ENCODE data around the gene CACHD1. TPM values are rescaled to one million over a fixed set of nuclear protein-coding genes. Genes with fewer than 3 reads are reported as not detected.

CACHD1 gene
- 0.22 TPM for total RNA-seq
- polyA plus RNA-seq = under 1 TPM in 3 of 4 donors, not detected in 1; 0.24 to 0.46 (median 0.30) TPM

DNA sequence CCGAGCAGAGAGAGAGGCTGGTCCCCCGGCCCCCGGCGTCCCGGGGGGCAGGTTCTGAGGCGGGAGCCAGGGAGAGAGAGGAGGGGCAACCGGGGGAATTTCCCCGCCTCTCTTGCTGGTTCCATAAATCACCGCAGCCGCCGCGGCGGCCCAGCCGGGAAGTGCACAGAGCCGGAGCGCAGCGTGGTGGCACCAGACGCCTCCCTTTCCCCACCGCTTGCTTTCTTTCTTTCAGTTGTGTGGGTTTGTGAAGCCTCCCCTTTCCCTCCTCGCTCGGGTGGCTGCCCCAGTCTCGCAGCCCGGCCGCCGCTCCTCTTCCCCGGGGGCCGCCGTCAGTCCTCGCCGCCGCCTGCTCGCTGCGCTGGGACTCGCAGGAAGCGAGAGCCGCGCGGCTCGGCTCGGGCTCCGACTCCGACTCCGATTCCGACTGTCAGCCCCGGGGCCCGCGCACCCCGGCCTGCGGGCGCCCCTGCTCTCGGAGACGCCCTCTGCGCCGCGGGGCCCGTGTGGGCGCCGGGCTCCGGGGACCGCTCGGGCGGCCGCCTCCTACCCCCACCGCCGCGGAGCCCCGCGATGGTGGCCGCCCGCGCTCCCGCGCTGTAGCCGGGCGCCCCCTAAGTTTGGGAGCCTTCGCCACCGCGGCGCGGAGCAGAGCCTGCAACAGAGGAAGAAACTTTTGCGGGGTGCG lies at the start of gene CACHD1:
TSS of gene CACHD1 (plus strand) at position 153 of the 688 bp plus-strand sequence. CDS start 616 bp downstream, outside the sequence.
- H3K4me1 Mint-ChIP-seq = peaks cover 0 to 14% (median 3%) of the 10 kb centered on the region in 4 donors
- peaks cover 3% of the 10 kb centered on the region for H3K36me3 Mint-ChIP-seq
- ATAC-seq (ENCODE audit: low read depth in 2 of 2) (peak; percentile 51 to 56), DNase-seq (peak; percentile 23 to 51 (median 40))
- peaks cover 61% of the 10 kb centered on the region for H3K27me3 Mint-ChIP-seq
- Histone ChIP-seq H3K4me1 (ENCODE audit: control insufficient read depth, insufficient read depth, low read length, poor library complexity, severe bottlenecking) (peaks cover 10% of the 10 kb centered on the region), H3K27me3 (ENCODE audit: control insufficient read depth, insufficient read depth, low read length) (peaks cover 39% of the 10 kb centered on the region), H3K27ac (ENCODE audit: insufficient read depth, low read length, poor library complexity, severe bottlenecking) (no peak within 1 kb of the TSS), H3K9me3 (ENCODE audit: control insufficient read depth in 2 of 2, low read length in 2 of 2) (no peaks in the 10 kb centered on the region), H3K36me3 (ENCODE audit: control insufficient read depth, insufficient read depth, low read length) (no peaks in the 10 kb centered on the region), H3K4me3 (ENCODE audit: low read depth, low read length) (no peak within 1 kb of the TSS)
- H3K27ac Mint-ChIP-seq = peak within 1 kb of the TSS in 1 of 3 donors; percentile 32
- H3K4me3 Mint-ChIP-seq = peak within 1 kb of the TSS; percentile 33 to 91 (median 80)
- no peaks in the 10 kb centered on the region for H3K9me3 Mint-ChIP-seq

DNA sequence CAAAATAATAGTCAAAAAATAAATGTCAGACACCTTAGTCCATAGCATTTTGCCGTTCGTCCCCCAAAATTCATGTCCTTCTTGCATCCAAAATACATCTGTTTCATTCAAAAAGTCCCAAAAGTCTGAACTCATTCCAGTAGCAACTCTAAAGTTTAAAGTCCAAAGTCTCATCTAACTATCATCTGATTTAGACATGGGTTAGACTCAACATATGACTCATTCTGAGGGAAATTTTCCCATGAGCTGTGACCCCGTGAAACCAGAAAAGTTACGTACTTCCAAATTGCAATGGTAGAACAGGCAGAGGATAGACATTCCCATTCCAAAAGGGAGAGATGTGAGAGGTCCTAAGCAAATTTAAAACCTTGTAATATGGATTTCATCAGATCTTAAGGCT lies 48.6 kb upstream of the CACHD1 start:
- Mint-ChIP-seq H3K27ac (no peak overlapping the region), H3K4me1 (no peaks in the 10 kb centered on the region), H3K4me3 (no peak overlapping the region), H3K36me3 (no peaks in the 10 kb centered on the region), H3K27me3 (peaks cover 4% of the 10 kb centered on the region), H3K9me3 (peaks cover 0 to 2% (median 0%) of the 10 kb centered on the region in 7 donors)
- Histone ChIP-seq H3K4me3 (ENCODE audit: low read depth, low read length) (no peak overlapping the region), H3K4me1 (ENCODE audit: control insufficient read depth, insufficient read depth, low read length, poor library complexity, severe bottlenecking) (no peaks in the 10 kb centered on the region), H3K27me3 (ENCODE audit: control insufficient read depth, insufficient read depth, low read length) (peaks cover 2% of the 10 kb centered on the region), H3K27ac (ENCODE audit: insufficient read depth, low read length, poor library complexity, severe bottlenecking) (no peak overlapping the region), H3K9me3 (ENCODE audit: control insufficient read depth in 2 of 2, low read length in 2 of 2) (no peaks in the 10 kb centered on the region), H3K36me3 (ENCODE audit: control insufficient read depth, insufficient read depth, low read length) (no peaks in the 10 kb centered on the region)
- no peak for DNase-seq
- no peak for ATAC-seq (ENCODE audit: low read depth in 2 of 2)

DNA sequence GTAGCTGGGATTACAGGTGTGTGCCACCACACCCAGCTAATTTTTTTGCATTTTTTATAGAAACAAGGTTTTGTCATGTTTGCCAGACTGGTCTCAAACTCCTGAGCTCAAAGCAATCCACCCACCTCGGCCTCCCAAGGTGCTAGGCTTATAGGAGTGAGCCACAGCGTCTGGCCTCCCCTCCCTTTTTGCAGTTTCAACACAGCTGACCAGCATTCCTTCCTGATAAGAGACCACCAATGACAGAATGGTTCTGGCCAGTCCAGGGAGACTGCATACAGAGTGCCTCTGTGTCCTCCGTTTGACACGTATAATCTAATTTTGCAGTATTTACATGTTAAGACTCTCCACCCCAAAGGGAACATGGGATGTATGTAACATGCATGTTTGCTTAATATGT lies 46.4 kb upstream of the CACHD1 start:
- Mint-ChIP-seq H3K27ac (no peak overlapping the region), H3K4me3 (no peak overlapping the region), H3K9me3 (no peaks in the 10 kb centered on the region), H3K27me3 (peaks cover 4% of the 10 kb centered on the region), H3K4me1 (no peaks in the 10 kb centered on the region), H3K36me3 (no peaks in the 10 kb centered on the region)
- no peaks in the 10 kb centered on the region for H3K9me3 ChIP-seq (ENCODE audit: control insufficient read depth in 2 of 2, low read length in 2 of 2)
- ATAC-seq (ENCODE audit: low read depth in 2 of 2) = no peak
- DNase-seq = no peak
- H3K27me3 ChIP-seq (ENCODE audit: control insufficient read depth, insufficient read depth, low read length) = peaks cover 2% of the 10 kb centered on the region
- H3K27ac ChIP-seq (ENCODE audit: insufficient read depth, low read length, poor library complexity, severe bottlenecking) = no peak overlapping the region
- no peaks in the 10 kb centered on the region for H3K4me1 ChIP-seq (ENCODE audit: control insufficient read depth, insufficient read depth, low read length, poor library complexity, severe bottlenecking)
- no peaks in the 10 kb centered on the region for H3K36me3 ChIP-seq (ENCODE audit: control insufficient read depth, insufficient read depth, low read length)
- no peak overlapping the region for H3K4me3 ChIP-seq (ENCODE audit: low read depth, low read length)

DNA sequence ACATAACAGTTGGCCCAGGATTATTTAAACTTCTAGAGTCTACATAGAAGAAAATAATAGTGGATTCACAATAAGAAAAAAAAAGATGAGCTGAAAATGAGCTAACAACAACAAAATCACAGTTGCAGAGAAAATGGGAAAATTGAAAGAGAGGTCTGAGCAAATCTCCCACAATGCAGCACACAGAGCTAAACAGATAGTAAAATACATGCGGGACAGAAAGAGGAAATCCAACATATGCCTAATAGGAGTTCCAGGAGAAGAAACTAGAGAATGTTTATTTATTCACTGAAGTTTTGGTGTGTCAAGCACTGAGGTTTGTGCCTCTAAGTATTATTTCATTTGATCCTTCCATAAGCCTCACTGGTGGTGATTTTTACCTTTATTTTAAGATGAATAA lies 45.5 kb upstream of the CACHD1 start:
- Mint-ChIP-seq H3K4me1 (no peaks in the 10 kb centered on the region), H3K27me3 (no peaks in the 10 kb centered on the region), H3K27ac (no peak overlapping the region), H3K36me3 (no peaks in the 10 kb centered on the region), H3K9me3 (peaks cover 0 to 1% (median 0%) of the 10 kb centered on the region in 7 donors), H3K4me3 (no peak overlapping the region)
- H3K4me3 ChIP-seq (ENCODE audit: low read depth, low read length) = no peak overlapping the region
- H3K27me3 ChIP-seq (ENCODE audit: control insufficient read depth, insufficient read depth, low read length) = peaks cover 2% of the 10 kb centered on the region
- DNase-seq = no peak
- no peaks in the 10 kb centered on the region for H3K9me3 ChIP-seq (ENCODE audit: control insufficient read depth in 2 of 2, low read length in 2 of 2)
- H3K27ac ChIP-seq (ENCODE audit: insufficient read depth, low read length, poor library complexity, severe bottlenecking) = no peak overlapping the region
- no peaks in the 10 kb centered on the region for H3K36me3 ChIP-seq (ENCODE audit: control insufficient read depth, insufficient read depth, low read length)
- ATAC-seq (ENCODE audit: low read depth in 2 of 2) = no peak
- no peaks in the 10 kb centered on the region for H3K4me1 ChIP-seq (ENCODE audit: control insufficient read depth, insufficient read depth, low read length, poor library complexity, severe bottlenecking)

DNA sequence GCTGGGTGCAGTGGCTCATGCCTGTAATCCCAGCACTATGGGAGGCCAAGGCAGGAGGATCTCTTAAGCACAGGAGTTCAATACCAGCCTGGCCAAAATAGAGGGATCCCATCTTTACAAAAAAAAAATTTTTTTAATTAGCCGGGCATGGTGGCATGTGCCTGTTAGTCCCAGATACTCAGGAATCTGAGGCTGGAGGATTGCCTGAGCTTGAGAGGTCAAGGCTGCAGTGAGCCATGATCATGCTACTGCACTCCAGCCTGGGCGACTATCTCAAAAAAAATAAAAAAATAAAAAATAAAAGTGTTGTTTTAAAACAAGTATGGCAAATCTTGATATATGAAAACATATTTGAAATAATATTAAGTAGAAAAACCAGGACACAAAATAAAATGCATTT lies 44.4 kb upstream of the CACHD1 start:
- Mint-ChIP-seq H3K4me3 (no peak overlapping the region), H3K4me1 (no peaks in the 10 kb centered on the region), H3K36me3 (no peaks in the 10 kb centered on the region), H3K9me3 (peaks cover 0 to 2% (median 0%) of the 10 kb centered on the region in 7 donors), H3K27ac (no peak overlapping the region), H3K27me3 (no peaks in the 10 kb centered on the region)
- Histone ChIP-seq H3K4me1 (ENCODE audit: control insufficient read depth, insufficient read depth, low read length, poor library complexity, severe bottlenecking) (no peaks in the 10 kb centered on the region), H3K9me3 (ENCODE audit: control insufficient read depth in 2 of 2, low read length in 2 of 2) (no peaks in the 10 kb centered on the region), H3K4me3 (ENCODE audit: low read depth, low read length) (no peak overlapping the region), H3K27me3 (ENCODE audit: control insufficient read depth, insufficient read depth, low read length) (peaks cover 2% of the 10 kb centered on the region), H3K27ac (ENCODE audit: insufficient read depth, low read length, poor library complexity, severe bottlenecking) (no peak overlapping the region), H3K36me3 (ENCODE audit: control insufficient read depth, insufficient read depth, low read length) (no peaks in the 10 kb centered on the region)
- no peak for DNase-seq
- no peak for ATAC-seq (ENCODE audit: low read depth in 2 of 2)

DNA sequence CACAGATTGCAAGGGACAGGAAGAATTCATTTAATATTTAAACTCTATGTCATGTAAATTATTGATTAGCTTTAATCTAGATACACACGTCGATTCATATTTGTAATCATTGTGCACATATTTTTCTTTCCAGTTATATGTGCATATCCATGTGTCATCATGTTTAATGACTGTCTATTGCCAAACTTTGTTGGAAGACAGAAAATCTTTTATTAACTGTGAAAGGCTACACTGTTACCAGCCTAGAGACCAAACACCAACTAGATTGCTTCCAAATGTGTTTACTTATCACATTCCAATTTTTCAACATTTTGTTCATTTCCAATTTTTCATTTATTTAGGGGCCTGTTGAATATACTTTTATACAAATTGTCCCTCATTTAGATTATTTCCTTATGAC lies 43.2 kb upstream of the CACHD1 start:
- Mint-ChIP-seq H3K27me3 (no peaks in the 10 kb centered on the region), H3K4me1 (no peaks in the 10 kb centered on the region), H3K36me3 (no peaks in the 10 kb centered on the region), H3K4me3 (no peak overlapping the region), H3K9me3 (peaks cover 0 to 2% (median 0%) of the 10 kb centered on the region in 7 donors), H3K27ac (no peak overlapping the region)
- no peak for DNase-seq
- H3K4me1 ChIP-seq (ENCODE audit: control insufficient read depth, insufficient read depth, low read length, poor library complexity, severe bottlenecking) = no peaks in the 10 kb centered on the region
- ATAC-seq (ENCODE audit: low read depth in 2 of 2) = no peak
- H3K36me3 ChIP-seq (ENCODE audit: control insufficient read depth, insufficient read depth, low read length) = no peaks in the 10 kb centered on the region
- no peak overlapping the region for H3K4me3 ChIP-seq (ENCODE audit: low read depth, low read length)
- no peaks in the 10 kb centered on the region for H3K9me3 ChIP-seq (ENCODE audit: control insufficient read depth in 2 of 2, low read length in 2 of 2)
- H3K27ac ChIP-seq (ENCODE audit: insufficient read depth, low read length, poor library complexity, severe bottlenecking) = no peak overlapping the region
- peaks cover 2% of the 10 kb centered on the region for H3K27me3 ChIP-seq (ENCODE audit: control insufficient read depth, insufficient read depth, low read length)

DNA sequence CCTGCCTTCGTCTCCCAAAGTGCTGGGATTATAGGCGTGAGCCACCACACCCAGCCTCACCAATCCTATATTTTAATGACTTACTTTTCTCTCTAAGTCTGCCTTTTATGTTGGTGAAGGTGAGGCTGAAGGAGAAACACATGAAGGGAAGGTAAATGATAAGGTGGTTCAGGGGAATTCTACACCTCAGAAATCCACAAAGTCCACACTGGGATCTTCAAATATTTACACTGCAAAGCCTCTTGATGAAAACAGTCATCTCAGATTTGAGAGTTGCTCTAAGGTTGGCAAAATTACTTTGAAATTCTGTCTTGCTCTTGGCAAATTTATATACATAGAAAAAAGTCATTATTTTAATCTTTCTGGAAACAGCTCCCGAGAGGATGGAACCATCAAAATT lies 42.0 kb upstream of the CACHD1 start:
- no peak for ATAC-seq (ENCODE audit: low read depth in 2 of 2)
- Histone ChIP-seq H3K4me1 (ENCODE audit: control insufficient read depth, insufficient read depth, low read length, poor library complexity, severe bottlenecking) (no peaks in the 10 kb centered on the region), H3K27ac (ENCODE audit: insufficient read depth, low read length, poor library complexity, severe bottlenecking) (no peak overlapping the region), H3K36me3 (ENCODE audit: control insufficient read depth, insufficient read depth, low read length) (no peaks in the 10 kb centered on the region), H3K4me3 (ENCODE audit: low read depth, low read length) (no peak overlapping the region), H3K9me3 (ENCODE audit: control insufficient read depth in 2 of 2, low read length in 2 of 2) (no peaks in the 10 kb centered on the region), H3K27me3 (ENCODE audit: control insufficient read depth, insufficient read depth, low read length) (no peaks in the 10 kb centered on the region)
- no peaks in the 10 kb centered on the region for H3K27me3 Mint-ChIP-seq
- no peaks in the 10 kb centered on the region for H3K4me1 Mint-ChIP-seq
- no peak overlapping the region for H3K4me3 Mint-ChIP-seq
- H3K27ac Mint-ChIP-seq = no peak overlapping the region
- DNase-seq = no peak
- no peaks in the 10 kb centered on the region for H3K36me3 Mint-ChIP-seq
- H3K9me3 Mint-ChIP-seq = peaks cover 0 to 2% (median 0%) of the 10 kb centered on the region in 7 donors

DNA sequence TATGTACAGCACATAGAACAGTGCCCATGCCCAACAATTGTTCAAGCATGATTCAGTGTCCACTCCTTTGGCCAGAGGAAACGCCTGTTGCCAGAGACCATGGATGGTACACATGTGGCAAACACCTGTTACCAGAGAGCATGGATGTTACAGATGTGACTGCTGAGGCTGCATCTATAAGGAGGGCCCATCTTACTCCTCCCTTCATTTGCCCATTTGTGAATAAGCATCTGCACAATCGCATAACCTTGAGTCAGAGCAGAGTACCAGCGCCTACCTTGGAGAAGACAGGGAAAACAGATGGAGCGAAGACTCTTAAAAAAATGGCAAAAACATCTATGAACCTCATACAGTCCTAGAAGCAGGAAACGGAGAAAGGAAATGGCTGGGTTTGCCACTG lies 36.6 kb upstream of the CACHD1 start:
- Mint-ChIP-seq H3K9me3 (peaks cover 0 to 2% (median 0%) of the 10 kb centered on the region in 7 donors), H3K4me3 (no peak overlapping the region), H3K27me3 (peaks cover 8% of the 10 kb centered on the region), H3K4me1 (no peaks in the 10 kb centered on the region), H3K36me3 (no peaks in the 10 kb centered on the region), H3K27ac (no peak overlapping the region)
- Histone ChIP-seq H3K36me3 (ENCODE audit: control insufficient read depth, insufficient read depth, low read length) (no peaks in the 10 kb centered on the region), H3K4me3 (ENCODE audit: low read depth, low read length) (no peak overlapping the region), H3K4me1 (ENCODE audit: control insufficient read depth, insufficient read depth, low read length, poor library complexity, severe bottlenecking) (no peaks in the 10 kb centered on the region), H3K27ac (ENCODE audit: insufficient read depth, low read length, poor library complexity, severe bottlenecking) (no peak overlapping the region), H3K9me3 (ENCODE audit: control insufficient read depth in 2 of 2, low read length in 2 of 2) (no peaks in the 10 kb centered on the region), H3K27me3 (ENCODE audit: control insufficient read depth, insufficient read depth, low read length) (no peaks in the 10 kb centered on the region)
- ATAC-seq (ENCODE audit: low read depth in 2 of 2) (no peak), DNase-seq (no peak)
